ENCODE measurements around the gene PRDM16. TPM values are rescaled to one million over a fixed set of nuclear protein-coding genes. Genes with fewer than 3 reads are reported as not detected.

Gene PRDM16
- total RNA-seq, 1 experiment from 2014 or later: 1.6 TPM

DNA sequence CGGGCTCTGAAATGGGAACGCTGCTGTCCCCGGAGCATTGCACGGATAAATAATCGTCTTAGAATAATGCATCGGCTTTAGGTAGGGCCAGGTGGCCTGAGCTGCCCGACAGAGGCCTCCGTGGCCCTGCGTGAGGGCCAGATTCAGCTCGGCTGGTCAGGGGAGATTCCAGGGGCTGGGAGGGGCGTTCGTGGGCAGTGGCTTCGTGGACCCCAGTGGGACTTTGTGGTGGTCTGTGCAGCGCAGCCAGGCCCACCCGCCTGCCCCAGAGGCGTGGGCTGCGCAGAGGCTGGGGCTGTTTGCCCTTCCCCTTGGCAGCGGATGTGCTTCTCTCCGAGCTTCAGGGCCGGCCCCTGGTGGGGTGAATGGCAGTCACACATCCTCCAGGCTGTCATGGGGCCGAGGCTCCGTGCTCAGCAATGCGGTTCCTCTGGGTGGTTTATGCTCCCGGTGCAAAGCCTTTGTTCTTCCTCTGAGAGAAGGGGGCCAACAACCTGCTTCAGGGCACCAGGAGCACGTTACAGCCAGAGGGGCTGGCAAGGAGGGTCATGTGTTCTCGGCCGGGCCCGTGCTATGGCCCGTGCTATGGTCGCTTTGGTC lies 104.5 kb downstream of the PRDM16 start:
- H3K27me3 Mint-ChIP-seq (ENCODE audit: low read depth): no peaks in the 10 kb centered on the region; the same call in 1 of the 2 replicates
- no peak for ATAC-seq
- CTCF ChIA-PET: no interaction called here
- H3K4me3 Mint-ChIP-seq: no peak overlapping the region
- POLR2A ChIA-PET: no interaction called here
- TF ChIP-seq, protein P1, sequence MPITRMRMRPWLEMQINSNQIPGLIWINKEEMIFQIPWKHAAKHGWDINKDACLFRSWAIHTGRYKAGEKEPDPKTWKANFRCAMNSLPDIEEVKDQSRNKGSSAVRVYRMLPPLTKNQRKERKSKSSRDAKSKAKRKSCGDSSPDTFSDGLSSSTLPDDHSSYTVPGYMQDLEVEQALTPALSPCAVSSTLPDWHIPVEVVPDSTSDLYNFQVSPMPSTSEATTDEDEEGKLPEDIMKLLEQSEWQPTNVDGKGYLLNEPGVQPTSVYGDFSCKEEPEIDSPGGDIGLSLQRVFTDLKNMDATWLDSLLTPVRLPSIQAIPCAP (CRISPR knock-in tag; IDR thresholded peaks at IDR 0.05): no peak
- TF ChIP-seq TEAD4 (CRISPR knock-in tag; IDR thresholded peaks at IDR 0.05): no peak
- TF ChIP-seq CREM (CRISPR knock-in tag; IDR thresholded peaks at IDR 0.05): no peak
- no peak for TF ChIP-seq ZNF671 (CRISPR knock-in tag; IDR thresholded peaks at IDR 0.05)
- TF ChIP-seq FOXP1 (CRISPR knock-in tag; IDR thresholded peaks at IDR 0.05; ENCODE audit: borderline replicate concordance): no peak
- TF ChIP-seq, protein P2, sequence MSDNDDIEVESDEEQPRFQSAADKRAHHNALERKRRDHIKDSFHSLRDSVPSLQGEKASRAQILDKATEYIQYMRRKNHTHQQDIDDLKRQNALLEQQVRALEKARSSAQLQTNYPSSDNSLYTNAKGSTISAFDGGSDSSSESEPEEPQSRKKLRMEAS (CRISPR knock-in tag; IDR thresholded peaks at IDR 0.05): no peak
- no peak for TF ChIP-seq ATF1 (CRISPR knock-in tag; IDR thresholded peaks at IDR 0.05)
- no peaks in the 10 kb centered on the region for H3K9me3 Mint-ChIP-seq
- no peak for DNase-seq (ENCODE audit: low spot score)
- no peaks in the 10 kb centered on the region for H3K36me3 Mint-ChIP-seq
- no peak overlapping the region for H3K27ac Mint-ChIP-seq
- no peaks in the 10 kb centered on the region for H3K4me1 Mint-ChIP-seq

DNA sequence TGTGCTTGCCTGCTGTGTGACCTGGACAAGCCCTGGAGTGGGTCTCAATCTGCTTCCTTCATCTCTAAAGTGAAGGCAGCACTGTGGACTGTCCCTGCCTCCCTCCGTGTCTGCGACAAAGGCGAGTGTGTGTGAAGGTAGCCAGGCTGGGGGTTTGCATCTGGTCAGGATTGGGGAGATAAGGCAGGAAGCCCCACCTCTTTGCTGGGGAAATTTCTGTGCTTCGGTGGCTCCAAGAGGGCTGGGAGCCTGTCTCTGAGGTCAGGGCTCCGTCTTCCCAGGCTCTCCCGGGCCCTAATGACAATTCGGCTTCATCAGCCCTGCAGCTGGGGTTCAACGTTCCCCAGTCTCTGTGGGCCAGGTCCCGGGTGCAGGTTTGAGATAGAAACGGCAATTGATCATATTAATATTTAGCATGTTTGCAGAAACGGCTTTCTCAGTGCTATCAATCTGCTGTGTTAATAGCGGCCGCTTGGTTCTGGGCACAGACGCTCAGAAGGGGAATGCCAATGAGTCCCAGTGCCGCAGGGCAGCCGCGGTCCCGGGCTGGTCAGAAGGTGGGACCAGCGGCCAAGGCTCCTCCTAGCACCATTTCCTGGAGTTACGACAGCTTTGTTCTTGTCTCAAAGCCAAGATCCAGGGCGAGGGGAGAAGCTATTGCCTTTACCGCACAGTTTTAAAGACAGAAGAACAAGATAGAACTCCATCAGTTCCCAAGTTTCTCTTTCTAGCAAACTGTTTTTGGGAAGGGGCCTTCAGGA lies 105.7 kb downstream of the PRDM16 start:
- Mint-ChIP-seq H3K9me3 (no peaks in the 10 kb centered on the region), H3K36me3 (no peaks in the 10 kb centered on the region), H3K4me1 (no peaks in the 10 kb centered on the region), H3K4me3 (no peak overlapping the region), H3K27me3 (ENCODE audit: low read depth) (no peaks in the 10 kb centered on the region; the same call in 1 of the 2 replicates), H3K27ac (no peak overlapping the region)
- TF ChIP-seq, protein P2 (CRISPR knock-in tag; IDR thresholded peaks at IDR 0.05): no peak
- TF ChIP-seq, protein P3, sequence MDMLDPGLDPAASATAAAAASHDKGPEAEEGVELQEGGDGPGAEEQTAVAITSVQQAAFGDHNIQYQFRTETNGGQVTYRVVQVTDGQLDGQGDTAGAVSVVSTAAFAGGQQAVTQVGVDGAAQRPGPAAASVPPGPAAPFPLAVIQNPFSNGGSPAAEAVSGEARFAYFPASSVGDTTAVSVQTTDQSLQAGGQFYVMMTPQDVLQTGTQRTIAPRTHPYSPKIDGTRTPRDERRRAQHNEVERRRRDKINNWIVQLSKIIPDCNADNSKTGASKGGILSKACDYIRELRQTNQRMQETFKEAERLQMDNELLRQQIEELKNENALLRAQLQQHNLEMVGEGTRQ (CRISPR knock-in tag; IDR thresholded peaks at IDR 0.05): no peak
- ATAC-seq: no peak
- ChIA-PET CTCF (no interaction called here), POLR2A (no interaction called here)
- no peak for DNase-seq (ENCODE audit: low spot score)

DNA sequence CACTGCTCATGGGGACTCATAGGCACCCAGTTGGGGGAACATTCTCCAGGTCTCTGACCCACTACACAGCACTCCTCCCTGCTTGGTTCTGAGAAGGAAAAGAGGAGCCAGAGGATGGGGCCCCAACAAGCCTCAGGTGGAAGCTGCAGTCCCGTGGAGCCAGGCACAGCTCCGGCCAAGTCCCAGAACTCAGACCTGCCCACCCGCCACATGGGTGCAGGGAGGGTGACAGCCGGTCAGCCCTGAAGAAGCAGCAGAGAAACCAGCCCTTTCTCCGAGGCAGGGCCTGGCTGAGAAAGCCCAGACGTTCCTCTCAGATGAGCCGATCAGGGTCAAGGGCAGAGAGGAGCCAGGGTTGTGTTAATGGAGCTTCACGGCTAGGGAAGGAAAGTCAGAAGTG lies 106.5 kb downstream of the PRDM16 start:
- ChIA-PET CTCF (no interaction called here), POLR2A (no interaction called here)
- Mint-ChIP-seq H3K27ac (no peak overlapping the region), H3K9me3 (no peaks in the 10 kb centered on the region), H3K36me3 (no peaks in the 10 kb centered on the region), H3K4me3 (no peak overlapping the region), H3K27me3 (ENCODE audit: low read depth) (no peaks in the 10 kb centered on the region; the same call in 1 of the 2 replicates), H3K4me1 (no peaks in the 10 kb centered on the region)
- ATAC-seq: no peak
- no peak for DNase-seq (ENCODE audit: low spot score)
- TF ChIP-seq ZNF671 (CRISPR knock-in tag; IDR thresholded peaks at IDR 0.05): no peak
- TF ChIP-seq, protein P4, sequence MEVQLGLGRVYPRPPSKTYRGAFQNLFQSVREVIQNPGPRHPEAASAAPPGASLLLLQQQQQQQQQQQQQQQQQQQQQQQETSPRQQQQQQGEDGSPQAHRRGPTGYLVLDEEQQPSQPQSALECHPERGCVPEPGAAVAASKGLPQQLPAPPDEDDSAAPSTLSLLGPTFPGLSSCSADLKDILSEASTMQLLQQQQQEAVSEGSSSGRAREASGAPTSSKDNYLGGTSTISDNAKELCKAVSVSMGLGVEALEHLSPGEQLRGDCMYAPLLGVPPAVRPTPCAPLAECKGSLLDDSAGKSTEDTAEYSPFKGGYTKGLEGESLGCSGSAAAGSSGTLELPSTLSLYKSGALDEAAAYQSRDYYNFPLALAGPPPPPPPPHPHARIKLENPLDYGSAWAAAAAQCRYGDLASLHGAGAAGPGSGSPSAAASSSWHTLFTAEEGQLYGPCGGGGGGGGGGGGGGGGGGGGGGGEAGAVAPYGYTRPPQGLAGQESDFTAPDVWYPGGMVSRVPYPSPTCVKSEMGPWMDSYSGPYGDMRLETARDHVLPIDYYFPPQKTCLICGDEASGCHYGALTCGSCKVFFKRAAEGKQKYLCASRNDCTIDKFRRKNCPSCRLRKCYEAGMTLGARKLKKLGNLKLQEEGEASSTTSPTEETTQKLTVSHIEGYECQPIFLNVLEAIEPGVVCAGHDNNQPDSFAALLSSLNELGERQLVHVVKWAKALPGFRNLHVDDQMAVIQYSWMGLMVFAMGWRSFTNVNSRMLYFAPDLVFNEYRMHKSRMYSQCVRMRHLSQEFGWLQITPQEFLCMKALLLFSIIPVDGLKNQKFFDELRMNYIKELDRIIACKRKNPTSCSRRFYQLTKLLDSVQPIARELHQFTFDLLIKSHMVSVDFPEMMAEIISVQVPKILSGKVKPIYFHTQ (CRISPR knock-in tag; IDR thresholded peaks at IDR 0.05): no peak
- TF ChIP-seq, protein P5, sequence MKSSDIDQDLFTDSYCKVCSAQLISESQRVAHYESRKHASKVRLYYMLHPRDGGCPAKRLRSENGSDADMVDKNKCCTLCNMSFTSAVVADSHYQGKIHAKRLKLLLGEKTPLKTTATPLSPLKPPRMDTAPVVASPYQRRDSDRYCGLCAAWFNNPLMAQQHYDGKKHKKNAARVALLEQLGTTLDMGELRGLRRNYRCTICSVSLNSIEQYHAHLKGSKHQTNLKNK (CRISPR knock-in tag; IDR thresholded peaks at IDR 0.05): no peak
- no peak for TF ChIP-seq RORB (CRISPR knock-in tag; IDR thresholded peaks at IDR 0.05)
- TF ChIP-seq, protein P6, sequence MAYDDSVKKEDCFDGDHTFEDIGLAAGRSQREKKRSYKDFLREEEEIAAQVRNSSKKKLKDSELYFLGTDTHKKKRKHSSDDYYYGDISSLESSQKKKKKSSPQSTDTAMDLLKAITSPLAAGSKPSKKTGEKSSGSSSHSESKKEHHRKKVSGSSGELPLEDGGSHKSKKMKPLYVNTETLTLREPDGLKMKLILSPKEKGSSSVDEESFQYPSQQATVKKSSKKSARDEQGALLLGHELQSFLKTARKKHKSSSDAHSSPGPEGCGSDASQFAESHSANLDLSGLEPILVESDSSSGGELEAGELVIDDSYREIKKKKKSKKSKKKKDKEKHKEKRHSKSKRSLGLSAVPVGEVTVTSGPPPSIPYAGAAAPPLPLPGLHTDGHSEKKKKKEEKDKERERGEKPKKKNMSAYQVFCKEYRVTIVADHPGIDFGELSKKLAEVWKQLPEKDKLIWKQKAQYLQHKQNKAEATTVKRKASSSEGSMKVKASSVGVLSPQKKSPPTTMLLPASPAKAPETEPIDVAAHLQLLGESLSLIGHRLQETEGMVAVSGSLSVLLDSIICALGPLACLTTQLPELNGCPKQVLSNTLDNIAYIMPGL (CRISPR knock-in tag; IDR thresholded peaks at IDR 0.05): no peak
- TF ChIP-seq, protein P7, sequence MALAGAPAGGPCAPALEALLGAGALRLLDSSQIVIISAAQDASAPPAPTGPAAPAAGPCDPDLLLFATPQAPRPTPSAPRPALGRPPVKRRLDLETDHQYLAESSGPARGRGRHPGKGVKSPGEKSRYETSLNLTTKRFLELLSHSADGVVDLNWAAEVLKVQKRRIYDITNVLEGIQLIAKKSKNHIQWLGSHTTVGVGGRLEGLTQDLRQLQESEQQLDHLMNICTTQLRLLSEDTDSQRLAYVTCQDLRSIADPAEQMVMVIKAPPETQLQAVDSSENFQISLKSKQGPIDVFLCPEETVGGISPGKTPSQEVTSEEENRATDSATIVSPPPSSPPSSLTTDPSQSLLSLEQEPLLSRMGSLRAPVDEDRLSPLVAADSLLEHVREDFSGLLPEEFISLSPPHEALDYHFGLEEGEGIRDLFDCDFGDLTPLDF (CRISPR knock-in tag; IDR thresholded peaks at IDR 0.05): no peak
- TF ChIP-seq NFYB (CRISPR knock-in tag; conservative IDR thresholded peaks at IDR 0.05; ENCODE audit: low read depth): no peak
- TF ChIP-seq KAT7 (CRISPR knock-in tag; IDR thresholded peaks at IDR 0.05; ENCODE audit: borderline replicate concordance): no peak
- TF ChIP-seq EMX1 (CRISPR knock-in tag; IDR thresholded peaks at IDR 0.05): no peak
- TF ChIP-seq ZNF263 (CRISPR knock-in tag; IDR thresholded peaks at IDR 0.05; ENCODE audit: low read depth): no peak
- TF ChIP-seq, protein P8, sequence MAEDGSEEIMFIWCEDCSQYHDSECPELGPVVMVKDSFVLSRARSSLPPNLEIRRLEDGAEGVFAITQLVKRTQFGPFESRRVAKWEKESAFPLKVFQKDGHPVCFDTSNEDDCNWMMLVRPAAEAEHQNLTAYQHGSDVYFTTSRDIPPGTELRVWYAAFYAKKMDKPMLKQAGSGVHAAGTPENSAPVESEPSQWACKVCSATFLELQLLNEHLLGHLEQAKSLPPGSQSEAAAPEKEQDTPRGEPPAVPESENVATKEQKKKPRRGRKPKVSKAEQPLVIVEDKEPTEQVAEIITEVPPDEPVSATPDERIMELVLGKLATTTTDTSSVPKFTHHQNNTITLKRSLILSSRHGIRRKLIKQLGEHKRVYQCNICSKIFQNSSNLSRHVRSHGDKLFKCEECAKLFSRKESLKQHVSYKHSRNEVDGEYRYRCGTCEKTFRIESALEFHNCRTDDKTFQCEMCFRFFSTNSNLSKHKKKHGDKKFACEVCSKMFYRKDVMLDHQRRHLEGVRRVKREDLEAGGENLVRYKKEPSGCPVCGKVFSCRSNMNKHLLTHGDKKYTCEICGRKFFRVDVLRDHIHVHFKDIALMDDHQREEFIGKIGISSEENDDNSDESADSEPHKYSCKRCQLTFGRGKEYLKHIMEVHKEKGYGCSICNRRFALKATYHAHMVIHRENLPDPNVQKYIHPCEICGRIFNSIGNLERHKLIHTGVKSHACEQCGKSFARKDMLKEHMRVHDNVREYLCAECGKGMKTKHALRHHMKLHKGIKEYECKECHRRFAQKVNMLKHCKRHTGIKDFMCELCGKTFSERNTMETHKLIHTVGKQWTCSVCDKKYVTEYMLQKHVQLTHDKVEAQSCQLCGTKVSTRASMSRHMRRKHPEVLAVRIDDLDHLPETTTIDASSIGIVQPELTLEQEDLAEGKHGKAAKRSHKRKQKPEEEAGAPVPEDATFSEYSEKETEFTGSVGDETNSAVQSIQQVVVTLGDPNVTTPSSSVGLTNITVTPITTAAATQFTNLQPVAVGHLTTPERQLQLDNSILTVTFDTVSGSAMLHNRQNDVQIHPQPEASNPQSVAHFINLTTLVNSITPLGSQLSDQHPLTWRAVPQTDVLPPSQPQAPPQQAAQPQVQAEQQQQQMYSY (CRISPR knock-in tag; IDR thresholded peaks at IDR 0.05): no peak
